Measurements from ENCODE around the gene TCEA2. TPM values are rescaled to one million over a fixed set of nuclear protein-coding genes. Genes with fewer than 3 reads are reported as not detected.

The TCEA2 gene
- total and polyA plus RNA-seq, 9 of the 15 experiments (the other 6 are each of a cell fraction or from before 2014, with no cell fraction given), result 1.4 to 28.7 (median 5.4) TPM

DNA sequence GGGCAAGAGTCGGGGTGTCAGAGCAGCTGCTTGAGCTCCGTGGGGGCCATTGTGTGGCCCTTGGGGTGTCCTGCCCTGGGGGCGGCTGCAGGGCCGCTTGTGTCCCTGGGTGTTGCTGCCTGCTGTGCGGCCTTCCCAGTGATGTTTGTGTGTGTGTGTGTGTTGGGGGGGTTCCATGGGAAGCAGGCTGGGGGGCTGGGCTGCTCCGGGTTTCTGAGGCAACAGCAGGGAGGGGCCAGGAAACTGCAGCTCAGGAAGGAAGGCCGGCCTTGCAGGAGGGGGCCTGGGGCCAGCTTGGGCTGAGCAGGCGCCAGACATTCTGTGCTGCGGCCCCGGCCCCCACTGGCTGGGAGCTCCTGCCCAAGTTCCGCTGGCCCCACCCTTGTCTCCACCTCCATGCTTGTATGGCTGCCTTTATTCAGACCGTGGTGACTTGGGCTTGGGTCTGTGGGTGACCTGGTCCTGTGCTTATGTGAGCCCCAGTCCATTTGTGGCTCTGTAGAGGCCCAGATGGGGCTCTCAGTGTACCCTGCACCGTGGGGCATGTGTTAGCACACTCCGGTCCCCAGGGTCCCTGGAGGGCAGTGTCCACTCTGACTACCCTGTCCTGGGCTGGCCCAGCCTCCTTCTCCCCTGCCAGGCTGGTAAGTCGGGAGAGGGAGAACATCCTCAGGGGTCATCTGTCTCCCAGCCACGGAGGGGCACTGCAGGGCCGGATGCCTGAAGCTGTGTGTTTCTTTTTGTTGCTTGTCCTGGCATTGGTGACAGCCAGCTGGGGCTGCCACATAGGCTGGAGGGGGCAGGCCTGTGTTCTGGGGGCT lies 8.9 kb upstream of the TCEA2 start (continued):
- TF ChIP-seq, protein P1, sequence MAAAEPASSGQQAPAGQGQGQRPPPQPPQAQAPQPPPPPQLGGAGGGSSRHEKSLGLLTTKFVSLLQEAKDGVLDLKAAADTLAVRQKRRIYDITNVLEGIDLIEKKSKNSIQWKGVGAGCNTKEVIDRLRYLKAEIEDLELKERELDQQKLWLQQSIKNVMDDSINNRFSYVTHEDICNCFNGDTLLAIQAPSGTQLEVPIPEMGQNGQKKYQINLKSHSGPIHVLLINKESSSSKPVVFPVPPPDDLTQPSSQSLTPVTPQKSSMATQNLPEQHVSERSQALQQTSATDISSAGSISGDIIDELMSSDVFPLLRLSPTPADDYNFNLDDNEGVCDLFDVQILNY (CRISPR knock-in tag; IDR thresholded peaks at IDR 0.05), result no peak
- TF ChIP-seq CTBP1 (IDR thresholded peaks at IDR 0.05; ENCODE audit: borderline replicate concordance), result no peak
- TF ChIP-seq TCFL5 (CRISPR knock-in tag; conservative IDR thresholded peaks at IDR 0.05), result no peak
- TF ChIP-seq, protein P2, sequence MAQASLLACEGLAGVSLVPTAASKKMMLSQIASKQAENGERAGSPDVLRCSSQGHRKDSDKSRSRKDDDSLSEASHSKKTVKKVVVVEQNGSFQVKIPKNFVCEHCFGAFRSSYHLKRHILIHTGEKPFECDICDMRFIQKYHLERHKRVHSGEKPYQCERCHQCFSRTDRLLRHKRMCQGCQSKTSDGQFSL (CRISPR knock-in tag; IDR thresholded peaks at IDR 0.05), result 0 out of 2 replicates have a peak, but pooled peaks have one; percentile 47
- TF ChIP-seq, protein P2 (tag; IDR thresholded peaks at IDR 0.05), result no peak
- TF ChIP-seq, protein P3, sequence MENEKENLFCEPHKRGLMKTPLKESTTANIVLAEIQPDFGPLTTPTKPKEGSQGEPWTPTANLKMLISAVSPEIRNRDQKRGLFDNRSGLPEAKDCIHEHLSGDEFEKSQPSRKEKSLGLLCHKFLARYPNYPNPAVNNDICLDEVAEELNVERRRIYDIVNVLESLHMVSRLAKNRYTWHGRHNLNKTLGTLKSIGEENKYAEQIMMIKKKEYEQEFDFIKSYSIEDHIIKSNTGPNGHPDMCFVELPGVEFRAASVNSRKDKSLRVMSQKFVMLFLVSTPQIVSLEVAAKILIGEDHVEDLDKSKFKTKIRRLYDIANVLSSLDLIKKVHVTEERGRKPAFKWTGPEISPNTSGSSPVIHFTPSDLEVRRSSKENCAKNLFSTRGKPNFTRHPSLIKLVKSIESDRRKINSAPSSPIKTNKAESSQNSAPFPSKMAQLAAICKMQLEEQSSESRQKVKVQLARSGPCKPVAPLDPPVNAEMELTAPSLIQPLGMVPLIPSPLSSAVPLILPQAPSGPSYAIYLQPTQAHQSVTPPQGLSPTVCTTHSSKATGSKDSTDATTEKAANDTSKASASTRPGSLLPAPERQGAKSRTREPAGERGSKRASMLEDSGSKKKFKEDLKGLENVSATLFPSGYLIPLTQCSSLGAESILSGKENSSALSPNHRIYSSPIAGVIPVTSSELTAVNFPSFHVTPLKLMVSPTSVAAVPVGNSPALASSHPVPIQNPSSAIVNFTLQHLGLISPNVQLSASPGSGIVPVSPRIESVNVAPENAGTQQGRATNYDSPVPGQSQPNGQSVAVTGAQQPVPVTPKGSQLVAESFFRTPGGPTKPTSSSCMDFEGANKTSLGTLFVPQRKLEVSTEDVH (IDR thresholded peaks at IDR 0.05; ENCODE audit: low read depth, partially characterized antibody), result no peak
- TF ChIP-seq, protein P4, sequence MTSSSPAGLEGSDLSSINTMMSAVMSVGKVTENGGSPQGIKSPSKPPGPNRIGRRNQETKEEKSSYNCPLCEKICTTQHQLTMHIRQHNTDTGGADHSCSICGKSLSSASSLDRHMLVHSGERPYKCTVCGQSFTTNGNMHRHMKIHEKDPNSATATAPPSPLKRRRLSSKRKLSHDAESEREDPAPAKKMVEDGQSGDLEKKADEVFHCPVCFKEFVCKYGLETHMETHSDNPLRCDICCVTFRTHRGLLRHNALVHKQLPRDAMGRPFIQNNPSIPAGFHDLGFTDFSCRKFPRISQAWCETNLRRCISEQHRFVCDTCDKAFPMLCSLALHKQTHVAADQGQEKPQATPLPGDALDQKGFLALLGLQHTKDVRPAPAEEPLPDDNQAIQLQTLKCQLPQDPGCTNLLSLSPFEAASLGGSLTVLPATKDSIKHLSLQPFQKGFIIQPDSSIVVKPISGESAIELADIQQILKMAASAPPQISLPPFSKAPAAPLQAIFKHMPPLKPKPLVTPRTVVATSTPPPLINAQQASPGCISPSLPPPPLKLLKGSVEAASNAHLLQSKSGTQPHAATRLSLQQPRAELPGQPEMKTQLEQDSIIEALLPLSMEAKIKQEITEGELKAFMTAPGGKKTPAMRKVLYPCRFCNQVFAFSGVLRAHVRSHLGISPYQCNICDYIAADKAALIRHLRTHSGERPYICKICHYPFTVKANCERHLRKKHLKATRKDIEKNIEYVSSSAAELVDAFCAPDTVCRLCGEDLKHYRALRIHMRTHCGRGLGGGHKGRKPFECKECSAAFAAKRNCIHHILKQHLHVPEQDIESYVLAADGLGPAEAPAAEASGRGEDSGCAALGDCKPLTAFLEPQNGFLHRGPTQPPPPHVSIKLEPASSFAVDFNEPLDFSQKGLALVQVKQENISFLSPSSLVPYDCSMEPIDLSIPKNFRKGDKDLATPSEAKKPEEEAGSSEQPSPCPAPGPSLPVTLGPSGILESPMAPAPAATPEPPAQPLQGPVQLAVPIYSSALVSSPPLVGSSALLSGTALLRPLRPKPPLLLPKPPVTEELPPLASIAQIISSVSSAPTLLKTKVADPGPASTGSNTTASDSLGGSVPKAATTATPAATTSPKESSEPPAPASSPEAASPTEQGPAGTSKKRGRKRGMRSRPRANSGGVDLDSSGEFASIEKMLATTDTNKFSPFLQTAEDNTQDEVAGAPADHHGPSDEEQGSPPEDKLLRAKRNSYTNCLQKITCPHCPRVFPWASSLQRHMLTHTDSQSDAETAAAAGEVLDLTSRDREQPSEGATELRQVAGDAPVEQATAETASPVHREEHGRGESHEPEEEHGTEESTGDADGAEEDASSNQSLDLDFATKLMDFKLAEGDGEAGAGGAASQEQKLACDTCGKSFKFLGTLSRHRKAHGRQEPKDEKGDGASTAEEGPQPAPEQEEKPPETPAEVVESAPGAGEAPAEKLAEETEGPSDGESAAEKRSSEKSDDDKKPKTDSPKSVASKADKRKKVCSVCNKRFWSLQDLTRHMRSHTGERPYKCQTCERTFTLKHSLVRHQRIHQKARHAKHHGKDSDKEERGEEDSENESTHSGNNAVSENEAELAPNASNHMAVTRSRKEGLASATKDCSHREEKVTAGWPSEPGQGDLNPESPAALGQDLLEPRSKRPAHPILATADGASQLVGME (CRISPR knock-in tag; IDR thresholded peaks at IDR 0.05), result no peak
- TF ChIP-seq ETV1 (tag; conservative IDR thresholded peaks at IDR 0.05; ENCODE audit: low read depth), result no peak
- TF ChIP-seq STAT5A (IDR thresholded peaks at IDR 0.05; ENCODE audit: borderline replicate concordance, low read length), result no peak
- TF ChIP-seq PHF21A (IDR thresholded peaks at IDR 0.05; ENCODE audit: borderline replicate concordance, low read depth), result no peak
- TF ChIP-seq, protein P5, sequence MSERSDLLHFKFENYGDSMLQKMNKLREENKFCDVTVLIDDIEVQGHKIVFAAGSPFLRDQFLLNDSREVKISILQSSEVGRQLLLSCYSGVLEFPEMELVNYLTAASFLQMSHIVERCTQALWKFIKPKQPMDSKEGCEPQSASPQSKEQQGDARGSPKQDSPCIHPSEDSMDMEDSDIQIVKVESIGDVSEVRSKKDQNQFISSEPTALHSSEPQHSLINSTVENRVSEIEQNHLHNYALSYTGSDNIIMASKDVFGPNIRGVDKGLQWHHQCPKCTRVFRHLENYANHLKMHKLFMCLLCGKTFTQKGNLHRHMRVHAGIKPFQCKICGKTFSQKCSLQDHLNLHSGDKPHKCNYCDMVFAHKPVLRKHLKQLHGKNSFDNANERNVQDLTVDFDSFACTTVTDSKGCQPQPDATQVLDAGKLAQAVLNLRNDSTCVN (CRISPR knock-in tag; IDR thresholded peaks at IDR 0.05), result no peak
- TF ChIP-seq, protein P6, sequence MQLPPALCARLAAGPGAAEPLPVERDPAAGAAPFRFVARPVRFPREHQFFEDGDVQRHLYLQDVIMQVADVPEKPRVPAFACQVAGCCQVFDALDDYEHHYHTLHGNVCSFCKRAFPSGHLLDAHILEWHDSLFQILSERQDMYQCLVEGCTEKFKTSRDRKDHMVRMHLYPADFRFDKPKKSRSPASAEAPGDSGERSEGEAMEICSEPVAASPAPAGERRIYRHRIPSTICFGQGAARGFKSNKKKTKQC (CRISPR knock-in tag; IDR thresholded peaks at IDR 0.05), result no peak
- TF ChIP-seq HSF4 (CRISPR knock-in tag; IDR thresholded peaks at IDR 0.05; ENCODE audit: borderline replicate concordance), result no peak
- TF ChIP-seq NR2F6 (CRISPR knock-in tag; IDR thresholded peaks at IDR 0.05), result no peak
